Vagina (tissue), 2 donors: ENCODE measurements around the gene LOC128125822.

ENCODE experiments used
- DNase-seq, 2 donors: peaks; one replicate each; pipeline ENCODE4 v3.0.0-alpha.2; 2017; ENCODE audit errors: extremely low spot score in 2 of 2
- H3K27ac ChIP-seq: fragments of 200-600 bp; sonication (generic); one replicate; pipeline ENCODE4 v1.5.1; 2019
- H3K27me3 ChIP-seq: fragments of 200-600 bp; sonication (generic); one replicate; pipeline ENCODE4 v1.5.1; 2019
- H3K36me3 ChIP-seq, 2 donors: fragments of 200-600 bp; sonication (generic); one replicate each; pipeline ENCODE4 v1.5.1; 2017 to 2019
- H3K4me1 ChIP-seq: fragments of 200-600 bp; sonication (generic); one replicate; pipeline ENCODE4 v1.5.1; 2019
- H3K4me3 ChIP-seq, 2 donors: fragments of 200-600 bp; sonication (generic); 1 replicate in 1 of 2; 2 replicates in 1 of 2; pipeline ENCODE4 v1.5.1; 2016 to 2019
- H3K9me3 ChIP-seq: fragments of 200-600 bp; sonication (generic); one replicate; pipeline ENCODE4 v1.5.1; 2019
- CTCF ChIP-seq, 3 experiments: fragments of 450-650 bp in 2 of 3; fragments of 200-600 bp in 1 of 3; sonication (generic) in 1 of 3; IDR thresholded peaks; one replicate each; pipeline ENCODE4 v1.5.1; 2017 to 2019; ENCODE audit warnings: antibody characterized with exemption in 3 of 3, mild to moderate bottlenecking in 2 of 3, moderate library complexity in 2 of 3
- POLR2A ChIP-seq, 2 donors: fragments of 450-650 bp; IDR thresholded peaks; one replicate each; pipeline ENCODE4 v1.6.1; 2017; ENCODE audit warnings: antibody characterized with exemption in 2 of 2, mild to moderate bottlenecking in 2 of 2, moderate library complexity in 2 of 2
- POLR2AphosphoS5 ChIP-seq, 2 donors: sonication (generic); formaldehyde crosslinking; IDR thresholded peaks; one replicate each; pipeline ENCODE4 v1.9.0; 2017; ENCODE audit warnings: antibody characterized with exemption in 2 of 2, mild to moderate bottlenecking in 2 of 2, low read depth in 1 of 2; ENCODE audit not compliant: insufficient read depth in 1 of 2
- intact Hi-C: fragments of 100-400 bp; cut with DNase I; formaldehyde crosslinking; loops from one replicate; pipeline ENCODE4 v1.15.1; 2023

The LOC128125822 gene

GRCh38 chr6:63571361-63572043, 778 bp upstream of the LOC128125822 start:
- no peaks in the 10 kb centered on the region for H3K9me3 ChIP-seq
- no peak for TF ChIP-seq POLR2A (IDR thresholded peaks at IDR 0.05)
- TF ChIP-seq POLR2AphosphoS5 (IDR thresholded peaks at IDR 0.05; ENCODE audit: insufficient read depth in 1 of 2, low read depth in 1 of 2), result peak in 1 of 2 donors; percentile 64
- TF ChIP-seq CTCF (IDR thresholded peaks at IDR 0.05), result no peak
- peak overlapping the region; percentile 92 to 93 for H3K4me3 ChIP-seq
- H3K27ac ChIP-seq, result peak overlapping the region; percentile 100
- no peaks in the 10 kb centered on the region for H3K27me3 ChIP-seq
- peaks cover 22% of the 10 kb centered on the region for H3K4me1 ChIP-seq
- peak in 1 of 2 donors; percentile 96 for DNase-seq
- H3K36me3 ChIP-seq, result no peaks in the 10 kb centered on the region
- intact Hi-C loops, result loop anchor here (2.0 kb wide), 1 partner anchor 65 kb away; no protein-coding TSS in a partner anchor

- H3K36me3 ChIP-seq, result peaks cover 0 to 9% of the 10 kb centered on the region in 2 donors
- TF ChIP-seq POLR2AphosphoS5 (IDR thresholded peaks at IDR 0.05; ENCODE audit: insufficient read depth in 1 of 2, low read depth in 1 of 2), result no peak
- no peak for TF ChIP-seq POLR2A (IDR thresholded peaks at IDR 0.05)
- no peak for TF ChIP-seq CTCF (IDR thresholded peaks at IDR 0.05)
- H3K27me3 ChIP-seq, result no peaks in the 10 kb centered on the region
- DNase-seq, result no peak
- intact Hi-C loops, result loop anchor here (2.0 kb wide), 1 partner anchor 64 kb away; no protein-coding TSS in a partner anchor
- H3K4me3 ChIP-seq, result peak overlapping the region; percentile 92 to 93
- no peaks in the 10 kb centered on the region for H3K9me3 ChIP-seq
- H3K4me1 ChIP-seq, result peaks cover 24% of the 10 kb centered on the region
- H3K27ac ChIP-seq, result peak overlapping the region; percentile 100
These were observed 431 bp downstream of the LOC128125822 start for GRCh38 chr6:63572747-63573075.

GRCh38 chr6:63573076-63573898, 1.0 kb downstream of the LOC128125822 start:
- intact Hi-C loops, result loop anchor here (2.0 kb wide), 1 partner anchor 64 kb away; no protein-coding TSS in a partner anchor
- peak overlapping the region; percentile 100 for H3K27ac ChIP-seq
- peak in 1 of 2 donors; percentile 93 for DNase-seq
- H3K9me3 ChIP-seq, result no peaks in the 10 kb centered on the region
- peaks cover 24% of the 10 kb centered on the region for H3K4me1 ChIP-seq
- H3K36me3 ChIP-seq, result peaks cover 0 to 11% of the 10 kb centered on the region in 2 donors
- H3K4me3 ChIP-seq, result peak overlapping the region; percentile 92 to 93
- no peaks in the 10 kb centered on the region for H3K27me3 ChIP-seq
- TF ChIP-seq CTCF (IDR thresholded peaks at IDR 0.05) (no peak), POLR2AphosphoS5 (IDR thresholded peaks at IDR 0.05; ENCODE audit: insufficient read depth in 1 of 2, low read depth in 1 of 2) (peak; percentile 71 to 91), POLR2A (IDR thresholded peaks at IDR 0.05) (peak in 1 of 2 donors; percentile 80)

- intact Hi-C loops, result loop anchor here (2.0 kb wide), 1 partner anchor 63 kb away; no protein-coding TSS in a partner anchor
- TF ChIP-seq CTCF (IDR thresholded peaks at IDR 0.05), result peak in 2 of 3 experiments; percentile 5 to 19
- TF ChIP-seq POLR2A (IDR thresholded peaks at IDR 0.05), result no peak
- TF ChIP-seq POLR2AphosphoS5 (IDR thresholded peaks at IDR 0.05; ENCODE audit: insufficient read depth in 1 of 2, low read depth in 1 of 2), result peak in 1 of 2 donors; percentile 49
- Histone ChIP-seq H3K27ac (peak overlapping the region; percentile 100), H3K4me3 (peak overlapping the region; percentile 92 to 93), H3K4me1 (peaks cover 24% of the 10 kb centered on the region), H3K36me3 (peaks cover 0 to 18% of the 10 kb centered on the region in 2 donors), H3K27me3 (no peaks in the 10 kb centered on the region), H3K9me3 (no peaks in the 10 kb centered on the region)
- DNase-seq, result no peak
These were observed 1.7 kb downstream of the LOC128125822 start for GRCh38 chr6:63573899-63574553.
